ENCODE data around the gene GALR2.
A peak's percentile ranks its signal among the peaks of the same experiment; 100 is the strongest.
"Not testable (repeated sequence)": the region's sequence is repeated elsewhere in the genome, so short reads cannot be mapped to it uniquely, and the experiment has no call there.

GALR2 gene

GRCh38 chr17:76074390-76075363 is at the start of gene GALR2:
GALR2 (plus strand) TSS chr17:76074781; CDS start chr17:76074884, 103 bp downstream.
- DNase-seq (ENCODE audit: low spot score), result no peak

- DNase-seq (ENCODE audit: low spot score), result no peak
These were observed 49.3 kb upstream of the GALR2 start for GRCh38 chr17:76025294-76025693.

- DNase-seq (ENCODE audit: low spot score), result peak; percentile 37
These were observed 47.8 kb upstream of the GALR2 start for GRCh38 chr17:76026714-76027158.

- peak; percentile 93 for DNase-seq (ENCODE audit: low spot score)
These were observed 47.3 kb upstream of the GALR2 start, which contains the start of gene EVPL for GRCh38 chr17:76027159-76027839. EVPL (minus strand) TSS chr17:76027306; CDS start chr17:76027198, 108 bp downstream.

- DNase-seq (ENCODE audit: low spot score), result peak; percentile 33
These were observed 42.4 kb upstream of the GALR2 start for GRCh38 chr17:76032073-76032779.

- no peak for DNase-seq (ENCODE audit: low spot score)
These were observed 41.8 kb upstream of the GALR2 start for GRCh38 chr17:76032780-76033108.

GRCh38 chr17:76033139-76033538 is 41.4 kb upstream of the GALR2 start:
- no peak for DNase-seq (ENCODE audit: low spot score)

- DNase-seq (ENCODE audit: low spot score), result no peak
These were observed 39.9 kb upstream of the GALR2 start for GRCh38 chr17:76034428-76035350.

- DNase-seq (ENCODE audit: low spot score), result no peak
These were observed 37.9 kb upstream of the GALR2 start for GRCh38 chr17:76036497-76037261.

GRCh38 chr17:76038050-76038449 is 36.5 kb upstream of the GALR2 start:
- peak; percentile 8 for DNase-seq (ENCODE audit: low spot score)

- DNase-seq (ENCODE audit: low spot score), result no peak
These were observed 35.5 kb upstream of the GALR2 start for GRCh38 chr17:76039121-76039520.

GRCh38 chr17:76040376-76040775 is 34.2 kb upstream of the GALR2 start:
- DNase-seq (ENCODE audit: low spot score), result no peak

GRCh38 chr17:76042868-76043267 is 31.7 kb upstream of the GALR2 start:
- not testable (repeated sequence) for DNase-seq (ENCODE audit: low spot score)

- DNase-seq (ENCODE audit: low spot score), result not testable (repeated sequence)
These were observed 30.0 kb upstream of the GALR2 start for GRCh38 chr17:76044475-76045007.

- peak; percentile 23 for DNase-seq (ENCODE audit: low spot score)
These were observed 28.5 kb upstream of the GALR2 start for GRCh38 chr17:76046064-76046463.

GRCh38 chr17:76048025-76048605 is 26.5 kb upstream of the GALR2 start:
- no peak for DNase-seq (ENCODE audit: low spot score)

- DNase-seq (ENCODE audit: low spot score), result peak; percentile 64
These were observed 25.9 kb upstream of the GALR2 start for GRCh38 chr17:76048711-76049110.

- no peak for DNase-seq (ENCODE audit: low spot score)
These were observed 25.3 kb upstream of the GALR2 start for GRCh38 chr17:76049239-76049638.

GRCh38 chr17:76049836-76050537 is 24.6 kb upstream of the GALR2 start:
- DNase-seq (ENCODE audit: low spot score), result no peak

All from kidney tubule cell (primary cell).